CD4-positive, alpha-beta T cell treated with Interferon gamma for 1 hour (primary cell): ENCODE data around the gene ST7.
"Not testable (repeated sequence)": the region's sequence is repeated elsewhere in the genome, so short reads cannot be mapped to it uniquely, and the experiment has no call there.

Source experiments
- DNase-seq: peaks from one replicate; pipeline ENCODE4 v3.0.0-alpha.2; 2020

Gene ST7

GRCh38 chr7:117238937-117239336 lies 285.6 kb downstream of the ST7 start:
- DNase-seq: no peak

- DNase-seq: no peak
Observed at GRCh38 chr7:117241088-117241487, 287.8 kb downstream of the ST7 start.

GRCh38 chr7:117243390-117243789 lies 290.1 kb downstream of the ST7 start:
- DNase-seq: no peak

GRCh38 chr7:117245703-117246102 lies 292.4 kb downstream of the ST7 start:
- not testable (repeated sequence) for DNase-seq

GRCh38 chr7:117247809-117248208 lies 294.5 kb downstream of the ST7 start:
- no peak for DNase-seq

- no peak for DNase-seq
Observed at GRCh38 chr7:117248829-117249228, 295.5 kb downstream of the ST7 start.

GRCh38 chr7:117249696-117250095 lies 296.4 kb downstream of the ST7 start:
- no peak for DNase-seq

- no peak for DNase-seq
Observed at GRCh38 chr7:117250245-117250644, 296.9 kb downstream of the ST7 start.

- no peak for DNase-seq
Observed at GRCh38 chr7:117250801-117251200, 297.5 kb downstream of the ST7 start.

GRCh38 chr7:117251687-117252086 lies 298.4 kb downstream of the ST7 start:
- no peak for DNase-seq

- no peak for DNase-seq
Observed at GRCh38 chr7:117259615-117260014, 306.3 kb downstream of the ST7 start.

GRCh38 chr7:117262546-117262945 lies 309.2 kb downstream of the ST7 start:
- no peak for DNase-seq

- no peak for DNase-seq
Observed at GRCh38 chr7:117264716-117265115, 311.4 kb downstream of the ST7 start.

GRCh38 chr7:117269417-117269816 lies 316.1 kb downstream of the ST7 start:
- no peak for DNase-seq

- DNase-seq: no peak
Observed at GRCh38 chr7:117269886-117270285, 316.6 kb downstream of the ST7 start.

GRCh38 chr7:117270371-117270770 lies 317.1 kb downstream of the ST7 start:
- no peak for DNase-seq

GRCh38 chr7:117271566-117271965 lies 318.3 kb downstream of the ST7 start:
- no peak for DNase-seq

GRCh38 chr7:117272017-117272759 lies 318.9 kb downstream of the ST7 start:
- no peak for DNase-seq

- DNase-seq: no peak
Observed at GRCh38 chr7:117273325-117273724, 320.0 kb downstream of the ST7 start.

GRCh38 chr7:117273814-117274225 lies 320.5 kb downstream of the ST7 start:
- DNase-seq: no peak

- no peak for DNase-seq
Observed at GRCh38 chr7:117274951-117275350, 321.6 kb downstream of the ST7 start.

- no peak for DNase-seq
Observed at GRCh38 chr7:117277576-117277975, 324.3 kb downstream of the ST7 start.

GRCh38 chr7:117278040-117278439 lies 324.7 kb downstream of the ST7 start:
- DNase-seq: no peak

- DNase-seq: no peak
Observed at GRCh38 chr7:117279203-117279602, 325.9 kb downstream of the ST7 start.
